ENCODE results near the gene BAIAP2. TPM values are rescaled to one million over a fixed set of nuclear protein-coding genes. Genes with fewer than 3 reads are reported as not detected.

The BAIAP2 gene
- total RNA-seq, 1 donor from 2014 or later = 51.4 TPM

GRCh38 chr17:81050645-81051625 is 16.0 kb downstream of the BAIAP2 start:
- FAIRE-seq (no peak), DNase-seq (ENCODE audit: low read depth) (no peak)
- H3K27ac Mint-ChIP-seq (ENCODE audit: unreplicated experiment) = no peak overlapping the region
- no peaks in the 10 kb centered on the region for H3K36me3 ChIP-seq (ENCODE audit: insufficient read depth, low read length)
- no peaks in the 10 kb centered on the region for H3K9me3 ChIP-seq (ENCODE audit: insufficient read depth, low read depth, low read length)
- no peak overlapping the region for H3K4me3 ChIP-seq (ENCODE audit: insufficient read depth, low read depth, low read length)
- peaks cover 24% of the 10 kb centered on the region for H3K4me1 Mint-ChIP-seq (ENCODE audit: low read depth, unreplicated experiment)
- peak overlapping the region; percentile 66 for H3K4me3 Mint-ChIP-seq (ENCODE audit: unreplicated experiment)
- peaks cover 47% of the 10 kb centered on the region for H3K4me1 ChIP-seq (ENCODE audit: insufficient read depth, low read length)
- H3K9me3 Mint-ChIP-seq (ENCODE audit: unreplicated experiment) = no peaks in the 10 kb centered on the region
- no peaks in the 10 kb centered on the region for H3K27me3 ChIP-seq (ENCODE audit: insufficient read depth, low read length)
- no peak for TF ChIP-seq EZH2 (IDR thresholded peaks at IDR 0.05; ENCODE audit: insufficient read depth, low read length)
- TF ChIP-seq CTCF (IDR thresholded peaks at IDR 0.05; ENCODE audit: insufficient read depth, low read depth, low read length) = no peak
- H3K4me2 ChIP-seq (ENCODE audit: low read length) = peak overlapping the region; percentile 62
- peaks cover 88% of the 10 kb centered on the region for H3K79me2 ChIP-seq (ENCODE audit: insufficient read depth, low read length)
- H3K27ac ChIP-seq (ENCODE audit: low read depth, low read length) = peak overlapping the region; percentile 33
- peaks cover 76% of the 10 kb centered on the region for H4K20me1 ChIP-seq (ENCODE audit: insufficient read depth, low read length)
- peaks cover 8% of the 10 kb centered on the region for H3K36me3 Mint-ChIP-seq (ENCODE audit: low read depth, unreplicated experiment)
- no peaks in the 10 kb centered on the region for H3K27me3 Mint-ChIP-seq (ENCODE audit: low read depth, unreplicated experiment)
- H2AFZ ChIP-seq (ENCODE audit: low read depth, low read length) = no peak overlapping the region
- H3K9ac ChIP-seq (ENCODE audit: low read length) = peak overlapping the region; percentile 5

- H3K27ac Mint-ChIP-seq (ENCODE audit: unreplicated experiment) = peak overlapping the region; percentile 78
These were observed 17.4 kb downstream of the BAIAP2 start for GRCh38 chr17:81052199-81052997.

More at GRCh38 chr17:81052199-81052997, 17.4 kb downstream of the BAIAP2 start:
- Mint-ChIP-seq H3K9me3 (ENCODE audit: unreplicated experiment) (no peaks in the 10 kb centered on the region), H3K4me1 (ENCODE audit: low read depth, unreplicated experiment) (peaks cover 24% of the 10 kb centered on the region), H3K4me3 (ENCODE audit: unreplicated experiment) (no peak overlapping the region), H3K36me3 (ENCODE audit: low read depth, unreplicated experiment) (peaks cover 8% of the 10 kb centered on the region), H3K27me3 (ENCODE audit: low read depth, unreplicated experiment) (no peaks in the 10 kb centered on the region)
- no peak overlapping the region for H2AFZ ChIP-seq (ENCODE audit: low read depth, low read length)
- DNase-seq (ENCODE audit: low read depth) (no peak), FAIRE-seq (no peak)
- H3K79me2 ChIP-seq (ENCODE audit: insufficient read depth, low read length) = peaks cover 78% of the 10 kb centered on the region
- H3K4me1 ChIP-seq (ENCODE audit: insufficient read depth, low read length) = peaks cover 47% of the 10 kb centered on the region
- peak overlapping the region; percentile 70 for H3K9ac ChIP-seq (ENCODE audit: low read length)
- peak overlapping the region; percentile 10 for H3K4me3 ChIP-seq (ENCODE audit: insufficient read depth, low read depth, low read length)
- H3K27me3 ChIP-seq (ENCODE audit: insufficient read depth, low read length) = no peaks in the 10 kb centered on the region
- no peak for TF ChIP-seq CTCF (IDR thresholded peaks at IDR 0.05; ENCODE audit: insufficient read depth, low read depth, low read length)
- no peak for TF ChIP-seq EZH2 (IDR thresholded peaks at IDR 0.05; ENCODE audit: insufficient read depth, low read length)
- H4K20me1 ChIP-seq (ENCODE audit: insufficient read depth, low read length) = peaks cover 67% of the 10 kb centered on the region
- peak overlapping the region; percentile 75 for H3K4me2 ChIP-seq (ENCODE audit: low read length)
- H3K27ac ChIP-seq (ENCODE audit: low read depth, low read length) = peak overlapping the region; percentile 50
- no peaks in the 10 kb centered on the region for H3K9me3 ChIP-seq (ENCODE audit: insufficient read depth, low read depth, low read length)
- H3K36me3 ChIP-seq (ENCODE audit: insufficient read depth, low read length) = peaks cover 2% of the 10 kb centered on the region
